ENCODE results near the gene SEC14L1.
"Not testable (repeated sequence)": the region's sequence is repeated elsewhere in the genome, so short reads cannot be mapped to it uniquely, and the experiment has no call there.

The SEC14L1 gene

GRCh38 chr17:77140878-77141767 lies at the start of gene SEC14L1:
Gene SEC14L1 (plus strand): TSS chr17:77140969. CDS start chr17:77143597, 2,628 bp downstream.
- peak in 1 of 4 experiments; percentile 6 for DNase-seq

- DNase-seq = no peak
Measured at GRCh38 chr17:77092025-77092424, 48.7 kb upstream of the SEC14L1 start.

GRCh38 chr17:77095461-77095860 lies 45.3 kb upstream of the SEC14L1 start:
- no peak for DNase-seq

GRCh38 chr17:77096570-77097214 lies 44.1 kb upstream of the SEC14L1 start:
- DNase-seq = no peak

GRCh38 chr17:77097631-77098180 lies 43.1 kb upstream of the SEC14L1 start:
- DNase-seq = no peak

- DNase-seq = no peak
Measured at GRCh38 chr17:77098884-77099545, 41.8 kb upstream of the SEC14L1 start.

- no peak for DNase-seq
Measured at GRCh38 chr17:77099997-77100396, 40.8 kb upstream of the SEC14L1 start.

- no peak for DNase-seq
Measured at GRCh38 chr17:77101521-77102410, 39.0 kb upstream of the SEC14L1 start.

- DNase-seq = not testable (repeated sequence)
Measured at GRCh38 chr17:77102411-77103134, 38.2 kb upstream of the SEC14L1 start.

GRCh38 chr17:77105706-77106105 lies 35.1 kb upstream of the SEC14L1 start:
- DNase-seq = no peak

GRCh38 chr17:77106874-77107358 lies 33.9 kb upstream of the SEC14L1 start:
- DNase-seq = no peak

- DNase-seq = no peak
Measured at GRCh38 chr17:77107506-77108433, 33.0 kb upstream of the SEC14L1 start.

GRCh38 chr17:77109159-77109759 lies 31.5 kb upstream of the SEC14L1 start:
- no peak for DNase-seq

GRCh38 chr17:77109764-77110359 lies 30.9 kb upstream of the SEC14L1 start:
- no peak for DNase-seq

GRCh38 chr17:77111165-77111933 lies 29.4 kb upstream of the SEC14L1 start:
- DNase-seq = not testable (repeated sequence)

GRCh38 chr17:77111934-77112296 lies 28.9 kb upstream of the SEC14L1 start:
- DNase-seq = no peak

- no peak for DNase-seq
Measured at GRCh38 chr17:77115510-77115909, 25.3 kb upstream of the SEC14L1 start.

GRCh38 chr17:77115947-77116346 lies 24.8 kb upstream of the SEC14L1 start:
- DNase-seq = no peak

Measured in activated naive CD4-positive, alpha-beta T cell (primary cell).